ENCODE measurements around the gene RDH12. TPM values are rescaled to one million over a fixed set of nuclear protein-coding genes. Genes with fewer than 3 reads are reported as not detected.
"Not testable (repeated sequence)": the region's sequence is repeated elsewhere in the genome, so short reads cannot be mapped to it uniquely, and the experiment has no call there.

The RDH12 gene
- total RNA-seq = under 1 TPM in 1 of 4 donors, not detected in 3; 0.13 TPM

DNA sequence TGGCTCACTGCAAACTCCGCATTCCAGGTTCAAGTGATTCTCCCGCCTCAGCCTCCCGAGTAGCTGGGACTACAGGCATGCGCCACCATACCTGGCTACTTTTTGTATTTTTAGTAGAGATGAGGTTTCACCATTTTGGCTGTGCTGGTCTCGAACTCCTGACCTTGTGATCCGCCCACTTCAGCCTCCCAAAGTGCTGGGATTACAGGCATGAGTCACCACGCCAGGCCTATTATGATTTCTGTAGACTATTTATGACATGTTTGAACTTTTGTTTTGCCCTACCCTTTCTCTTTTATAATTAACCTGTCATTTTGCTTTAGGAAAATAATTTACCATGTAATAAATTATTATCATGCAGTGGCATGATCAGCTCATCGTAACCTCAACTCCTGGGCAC is at the start of gene RDH12:
Gene RDH12 (plus strand): TSS at position 395 of the 400 bp plus-strand sequence. CDS start 20,757 bp downstream, outside the sequence.
- not testable (repeated sequence) for ATAC-seq, H3K36me3 ChIP-seq, H3K27me3 ChIP-seq, H3K4me1 ChIP-seq, H3K4me3 ChIP-seq, H3K27ac ChIP-seq, H3K9me3 ChIP-seq, DNase-seq
- intact Hi-C loops (cut with DNase I; ENCODE audit: low total_unique reads) (loop anchor here (5.0 kb wide), 1 partner anchor 274 kb away; no protein-coding TSS in a partner anchor), in situ Hi-C loops (cut with MboI; ENCODE audit: low sequenced_read_pairs in 4 of 4) (loop anchor here (5.0 to 25.0 kb wide), 7 partner anchors 84 to 277 kb away; partner anchors contain the start of gene ARG2 (in 2 of the 4))

DNA sequence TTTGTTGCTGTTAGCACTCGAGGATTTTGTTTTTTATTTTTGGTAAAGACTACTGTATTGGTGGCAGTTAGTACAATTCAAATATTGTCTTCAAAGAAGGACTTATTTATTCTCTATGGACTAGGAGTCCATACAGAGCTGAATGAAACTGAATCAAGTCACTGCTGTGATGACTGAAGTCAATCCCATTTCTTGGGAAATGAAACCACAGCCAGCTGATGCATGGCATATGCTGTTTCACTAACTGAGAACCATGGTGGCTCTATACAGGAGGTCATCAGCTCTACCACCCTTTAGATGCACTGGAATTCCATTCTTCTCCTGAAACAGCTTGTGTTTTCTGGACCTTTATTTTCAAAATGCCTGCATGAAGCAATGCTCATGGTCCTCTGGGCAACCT is 49.5 kb upstream of the RDH12 start:
- H3K4me1 ChIP-seq = peaks cover 5 to 8% of the 10 kb centered on the region in 2 donors

DNA sequence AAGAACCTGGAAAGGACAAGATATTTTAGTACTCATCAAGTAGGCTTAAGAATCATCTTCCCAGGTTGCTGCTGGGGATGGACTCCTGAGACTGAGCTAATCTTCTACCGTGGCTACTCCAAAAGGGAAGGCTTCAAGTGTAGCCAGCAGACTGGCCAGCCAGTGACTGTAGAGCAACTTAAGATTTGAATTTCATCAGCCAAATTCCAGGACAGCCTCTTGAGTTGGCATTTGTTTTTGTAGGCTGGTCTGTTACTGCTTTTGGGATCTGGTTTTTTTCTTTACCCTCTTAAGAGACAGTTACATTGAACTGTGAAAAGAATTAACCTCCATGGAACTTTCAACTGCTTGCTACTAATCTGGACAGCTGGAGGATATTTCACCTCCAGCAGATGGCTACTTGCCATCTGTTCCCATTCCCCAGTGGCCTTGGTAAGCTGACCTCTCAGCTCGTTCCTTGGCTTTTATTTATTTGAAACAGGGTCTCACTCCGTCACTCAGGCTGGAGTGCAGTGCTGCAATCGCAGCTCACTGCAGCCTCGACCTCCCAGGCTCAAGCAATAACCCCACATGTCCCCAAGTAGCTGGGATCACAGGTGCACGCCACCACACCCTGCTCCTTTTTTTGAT is 47.9 kb upstream of the RDH12 start:
- no peak for TF ChIP-seq POLR2A (IDR thresholded peaks at IDR 0.05)
- TF ChIP-seq, protein P1, sequence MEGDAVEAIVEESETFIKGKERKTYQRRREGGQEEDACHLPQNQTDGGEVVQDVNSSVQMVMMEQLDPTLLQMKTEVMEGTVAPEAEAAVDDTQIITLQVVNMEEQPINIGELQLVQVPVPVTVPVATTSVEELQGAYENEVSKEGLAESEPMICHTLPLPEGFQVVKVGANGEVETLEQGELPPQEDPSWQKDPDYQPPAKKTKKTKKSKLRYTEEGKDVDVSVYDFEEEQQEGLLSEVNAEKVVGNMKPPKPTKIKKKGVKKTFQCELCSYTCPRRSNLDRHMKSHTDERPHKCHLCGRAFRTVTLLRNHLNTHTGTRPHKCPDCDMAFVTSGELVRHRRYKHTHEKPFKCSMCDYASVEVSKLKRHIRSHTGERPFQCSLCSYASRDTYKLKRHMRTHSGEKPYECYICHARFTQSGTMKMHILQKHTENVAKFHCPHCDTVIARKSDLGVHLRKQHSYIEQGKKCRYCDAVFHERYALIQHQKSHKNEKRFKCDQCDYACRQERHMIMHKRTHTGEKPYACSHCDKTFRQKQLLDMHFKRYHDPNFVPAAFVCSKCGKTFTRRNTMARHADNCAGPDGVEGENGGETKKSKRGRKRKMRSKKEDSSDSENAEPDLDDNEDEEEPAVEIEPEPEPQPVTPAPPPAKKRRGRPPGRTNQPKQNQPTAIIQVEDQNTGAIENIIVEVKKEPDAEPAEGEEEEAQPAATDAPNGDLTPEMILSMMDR (IDR thresholded peaks at IDR 0.05 in 4 of 5, conservative IDR thresholded peaks at IDR 0.05 in 1 of 5) = no peak
- Histone ChIP-seq H3K36me3 (peaks cover 0 to 99% of the 10 kb centered on the region in 2 donors), H3K4me1 (peaks cover 5 to 8% of the 10 kb centered on the region in 2 donors), H3K27me3 (no peaks in the 10 kb centered on the region), H3K4me3 (no peak overlapping the region), H3K27ac (peak overlapping the region in 2 of 4 donors; percentile 21 to 48), H3K9me3 (no peaks in the 10 kb centered on the region)
- no peak for DNase-seq
- intact Hi-C loops (cut with DNase I; ENCODE audit: low total_unique reads) = no loop called here
- peak; percentile 38 to 56 for ATAC-seq
- in situ Hi-C loops (cut with MboI; ENCODE audit: low sequenced_read_pairs in 4 of 4) = no loop called here

More for the DNA sequence above, 49.5 kb upstream of the RDH12 start:
- TF ChIP-seq POLR2A (IDR thresholded peaks at IDR 0.05) = no peak
- TF ChIP-seq, protein P1 (IDR thresholded peaks at IDR 0.05 in 4 of 5, conservative IDR thresholded peaks at IDR 0.05 in 1 of 5) = no peak
- intact Hi-C loops (cut with DNase I; ENCODE audit: low total_unique reads) (no loop called here), in situ Hi-C loops (cut with MboI; ENCODE audit: low sequenced_read_pairs in 4 of 4) (no loop called here)
- no peak for DNase-seq
- H3K27me3 ChIP-seq = no peaks in the 10 kb centered on the region
- H3K36me3 ChIP-seq = peaks cover 5 to 99% of the 10 kb centered on the region in 2 donors
- H3K9me3 ChIP-seq = no peaks in the 10 kb centered on the region
- H3K27ac ChIP-seq = peak overlapping the region in 1 of 4 donors; percentile 48
- H3K4me3 ChIP-seq = no peak overlapping the region
- ATAC-seq = no peak

DNA sequence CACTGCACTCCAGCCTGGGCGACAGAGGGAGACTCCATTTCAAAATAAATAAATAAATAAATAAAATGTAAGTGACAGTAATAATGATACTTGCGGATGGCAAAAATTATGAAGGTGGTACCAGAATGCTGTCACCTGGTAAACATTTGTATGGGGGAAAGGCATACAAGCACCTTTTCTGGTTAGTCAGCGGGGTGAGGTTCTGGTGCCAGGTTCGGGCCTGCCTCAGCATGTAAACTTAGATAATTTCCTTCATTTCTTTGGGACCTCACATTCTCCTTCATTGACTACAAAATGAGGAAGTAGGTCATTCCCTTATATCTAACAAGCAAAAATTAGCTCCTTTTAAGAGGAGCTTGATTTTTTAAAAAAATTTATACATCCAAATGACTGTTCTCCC is 38.1 kb upstream of the RDH12 start:
- in situ Hi-C loops (cut with MboI; ENCODE audit: low sequenced_read_pairs in 4 of 4) (loop anchor here in 2 of 4 donors (10.0 kb wide), 1 partner anchor 49 kb away; the partner anchor contains the start of gene ARG2 (in 2 of the 2)), intact Hi-C loops (cut with DNase I; ENCODE audit: low total_unique reads) (no loop called here)

DNA sequence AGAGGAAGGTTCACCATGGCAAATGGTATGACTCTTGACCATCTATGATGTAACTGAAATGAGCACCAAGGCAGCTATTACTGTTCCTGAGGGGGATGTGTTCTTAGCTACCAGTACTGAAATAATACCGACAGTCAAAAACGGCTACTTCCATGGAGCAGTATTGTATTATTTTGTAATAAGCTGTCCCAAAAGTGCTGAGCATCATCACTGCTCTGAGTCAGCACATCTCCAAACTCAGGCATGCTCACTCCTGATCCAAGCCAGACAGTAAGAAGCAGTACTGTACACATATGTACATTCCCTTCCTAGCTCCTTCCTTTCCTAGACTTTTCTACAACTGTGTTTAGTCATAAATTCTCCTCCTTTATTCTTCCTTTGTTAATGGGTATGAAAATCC is 35.8 kb upstream of the RDH12 start:
- in situ Hi-C loops (cut with MboI; ENCODE audit: low sequenced_read_pairs in 4 of 4) = loop anchor here in 2 of 4 donors (10.0 kb wide), 1 partner anchor 51 kb away; the partner anchor contains the start of gene ARG2 (in 2 of the 2)

More for the DNA sequence above, 38.1 kb upstream of the RDH12 start:
- Histone ChIP-seq H3K9me3 (no peaks in the 10 kb centered on the region), H3K4me3 (no peak overlapping the region), H3K4me1 (peaks cover 5 to 6% of the 10 kb centered on the region in 2 donors), H3K36me3 (peaks cover 0 to 14% of the 10 kb centered on the region in 2 donors), H3K27me3 (no peaks in the 10 kb centered on the region), H3K27ac (no peak overlapping the region)
- no peak for ATAC-seq
- TF ChIP-seq, protein P1 (IDR thresholded peaks at IDR 0.05 in 4 of 5, conservative IDR thresholded peaks at IDR 0.05 in 1 of 5) = no peak
- no peak for TF ChIP-seq POLR2A (IDR thresholded peaks at IDR 0.05)
- DNase-seq = no peak

More for the DNA sequence above, 35.8 kb upstream of the RDH12 start:
- Histone ChIP-seq H3K27me3 (no peaks in the 10 kb centered on the region), H3K4me1 (peaks cover 5 to 15% of the 10 kb centered on the region in 2 donors), H3K27ac (no peak overlapping the region), H3K36me3 (no peaks in the 10 kb centered on the region), H3K4me3 (no peak overlapping the region), H3K9me3 (no peaks in the 10 kb centered on the region)
- TF ChIP-seq, protein P1 (IDR thresholded peaks at IDR 0.05 in 4 of 5, conservative IDR thresholded peaks at IDR 0.05 in 1 of 5) = no peak
- no peak for TF ChIP-seq POLR2A (IDR thresholded peaks at IDR 0.05)
- ATAC-seq (no peak), DNase-seq (no peak)
- intact Hi-C loops (cut with DNase I; ENCODE audit: low total_unique reads) = no loop called here

Measured in gastrocnemius medialis (tissue), 4 donors.